ENCODE measurements around the gene DDX39A.

The DDX39A gene

GRCh38 chr19:14418856-14419105 is 360 bp downstream of the DDX39A start:
- TF ChIP-seq CTCF (IDR thresholded peaks at IDR 0.05; ENCODE audit: extremely low read depth, insufficient read depth, missing control alignments), result no peak
- peak; percentile 92 for DNase-seq (ENCODE audit: low spot score)
- in situ Hi-C loops (cut with MboI; ENCODE audit: low pct_unique_long_range_greater_than_20kb, low sequenced_read_pairs, unreplicated experiment), result no loop called here

- no peak for DNase-seq (ENCODE audit: low spot score)
- in situ Hi-C loops (cut with MboI; ENCODE audit: low pct_unique_long_range_greater_than_20kb, low sequenced_read_pairs, unreplicated experiment), result no loop called here
- TF ChIP-seq CTCF (IDR thresholded peaks at IDR 0.05; ENCODE audit: extremely low read depth, insufficient read depth, missing control alignments), result no peak
These were observed 2.3 kb downstream of the DDX39A start for GRCh38 chr19:14416817-14417231.

GRCh38 chr19:14414926-14415690 is 4.0 kb downstream of the DDX39A start:
- DNase-seq (ENCODE audit: low spot score), result no peak
- TF ChIP-seq CTCF (IDR thresholded peaks at IDR 0.05; ENCODE audit: extremely low read depth, insufficient read depth, missing control alignments), result no peak
- in situ Hi-C loops (cut with MboI; ENCODE audit: low pct_unique_long_range_greater_than_20kb, low sequenced_read_pairs, unreplicated experiment), result no loop called here

- no peak for TF ChIP-seq CTCF (IDR thresholded peaks at IDR 0.05; ENCODE audit: extremely low read depth, insufficient read depth, missing control alignments)
- peak; percentile 3 for DNase-seq (ENCODE audit: low spot score)
- in situ Hi-C loops (cut with MboI; ENCODE audit: low pct_unique_long_range_greater_than_20kb, low sequenced_read_pairs, unreplicated experiment), result no loop called here
These were observed 5.4 kb downstream of the DDX39A start for GRCh38 chr19:14413693-14414181.

- no peak for DNase-seq (ENCODE audit: low spot score)
- in situ Hi-C loops (cut with MboI; ENCODE audit: low pct_unique_long_range_greater_than_20kb, low sequenced_read_pairs, unreplicated experiment), result no loop called here
- TF ChIP-seq CTCF (IDR thresholded peaks at IDR 0.05; ENCODE audit: extremely low read depth, insufficient read depth, missing control alignments), result no peak
These were observed 6.0 kb downstream of the DDX39A start for GRCh38 chr19:14412996-14413692.

GRCh38 chr19:14412324-14412995 is 6.7 kb downstream of the DDX39A start:
- TF ChIP-seq CTCF (IDR thresholded peaks at IDR 0.05; ENCODE audit: extremely low read depth, insufficient read depth, missing control alignments), result no peak
- DNase-seq (ENCODE audit: low spot score), result no peak
- in situ Hi-C loops (cut with MboI; ENCODE audit: low pct_unique_long_range_greater_than_20kb, low sequenced_read_pairs, unreplicated experiment), result no loop called here
